Right renal cortex interstitium (tissue), 3 donors: Measurements from ENCODE around the gene GDPD5. TPM values are rescaled to one million over a fixed set of nuclear protein-coding genes. Genes with fewer than 3 reads are reported as not detected.

Source experiments
- DNase-seq, 3 donors: peaks; one replicate each; pipeline ENCODE4 v3.0.0-alpha.2; 2013; ENCODE audit warnings: low read depth in 3 of 3, low spot score in 2 of 3
- polyA plus RNA-seq, 3 donors: library from polyadenylated mRNA; unstranded; fragments of 120-200 nt; gene quantifications; one replicate each; pipeline ENCODE4 v1.2.1, GENCODE V29; 2013; ENCODE audit not compliant: insufficient read length in 3 of 3

Gene GDPD5
- polyA plus RNA-seq, 3 donors: 5.8 to 8.5 (median 6.9) TPM

DNA sequence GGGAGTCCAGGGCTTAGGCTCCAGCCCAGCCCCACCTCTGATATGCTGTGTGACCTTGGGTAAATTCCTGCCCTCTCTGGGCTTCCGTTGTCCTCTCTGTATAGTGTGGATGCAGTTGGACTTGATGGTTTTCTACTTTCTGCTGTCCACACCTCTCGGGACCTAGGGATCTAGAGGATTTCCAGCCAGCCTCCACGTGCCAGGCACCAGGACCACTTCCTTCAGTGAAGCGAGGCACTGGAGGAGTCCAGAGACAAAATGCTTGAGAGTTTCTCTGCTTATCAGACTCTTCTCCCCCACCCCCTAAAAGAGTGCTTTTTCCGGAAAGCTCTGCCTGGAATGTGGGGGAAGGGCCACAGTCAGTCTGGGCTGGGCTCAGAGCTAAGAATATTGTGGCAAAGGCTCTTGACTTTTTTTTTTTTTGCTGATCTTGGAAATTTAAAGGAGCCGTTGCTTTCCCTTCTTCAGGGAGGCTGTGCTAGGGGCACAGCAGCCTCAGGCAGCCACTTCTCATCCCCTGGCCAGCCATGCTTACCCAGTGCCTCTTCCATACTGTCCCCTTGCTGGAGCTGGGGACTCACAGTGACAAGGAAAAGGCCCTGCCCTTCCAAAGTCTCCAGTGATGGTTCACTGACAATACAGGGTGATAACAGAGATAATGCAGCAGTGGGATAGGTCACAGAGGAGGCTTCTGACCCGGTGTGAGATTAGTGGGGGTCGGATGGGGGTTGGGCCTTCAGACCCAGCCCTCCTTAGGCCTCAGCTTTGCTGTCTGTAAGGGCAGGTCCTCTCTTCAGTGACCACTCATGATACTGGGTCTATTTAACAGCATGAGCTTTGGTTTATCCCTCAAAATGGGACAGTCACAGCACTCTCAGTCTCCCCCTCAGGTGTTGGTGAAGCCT, 33.5 kb upstream of the GDPD5 start:
- no peak for DNase-seq

DNA sequence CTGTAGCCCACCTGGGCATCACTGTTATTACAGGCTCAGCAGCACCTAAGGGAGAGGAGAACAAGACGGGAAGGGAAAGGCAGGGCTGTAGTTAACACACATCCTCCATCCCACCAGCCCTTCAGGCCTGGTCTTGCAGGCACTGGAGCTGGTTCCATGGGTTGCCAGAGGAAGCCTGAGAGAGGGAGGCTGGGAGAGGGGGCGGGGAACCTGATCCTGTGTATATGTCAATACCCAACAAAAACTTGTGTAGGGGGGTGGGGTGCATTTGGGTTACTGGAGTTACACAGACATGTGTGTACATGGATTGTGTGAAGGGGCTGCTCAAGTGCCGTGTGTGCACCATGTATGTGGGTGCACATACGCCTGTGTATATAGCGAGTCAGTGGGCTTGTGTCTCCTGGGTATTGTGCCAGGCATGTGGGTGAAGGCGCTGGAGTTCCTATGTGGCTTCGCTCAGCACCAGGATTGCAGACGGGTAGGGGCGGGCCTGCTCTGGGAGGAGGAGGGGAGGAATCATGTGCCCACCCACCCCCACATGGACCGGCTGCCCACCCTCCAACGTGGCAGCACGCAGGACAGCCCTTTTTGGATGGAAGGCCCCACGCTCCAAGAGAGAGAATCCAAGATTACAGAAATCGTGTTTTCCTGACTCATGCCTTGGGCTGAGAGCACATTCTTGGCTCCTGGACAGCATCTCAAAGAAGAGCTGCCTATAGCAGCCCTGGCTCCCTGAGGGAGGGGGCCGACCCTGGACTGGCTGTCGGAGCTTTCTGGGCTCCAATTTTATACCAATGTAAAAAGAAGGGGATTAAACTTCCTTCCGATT, 32.1 kb upstream of the GDPD5 start:
- DNase-seq: no peak

GRCh38 chr11:75556275-75556674, 30.5 kb upstream of the GDPD5 start:
- DNase-seq: no peak

GRCh38 chr11:75555079-75555811, 29.5 kb upstream of the GDPD5 start:
- DNase-seq: no peak

- peak in 2 of 3 donors; percentile 86 for DNase-seq
Observed at GRCh38 chr11:75554258-75555022, 28.7 kb upstream of the GDPD5 start.

- DNase-seq: no peak
Observed at GRCh38 chr11:75553889-75554257, 28.1 kb upstream of the GDPD5 start.

GRCh38 chr11:75553182-75553581, 27.4 kb upstream of the GDPD5 start:
- no peak for DNase-seq

DNA sequence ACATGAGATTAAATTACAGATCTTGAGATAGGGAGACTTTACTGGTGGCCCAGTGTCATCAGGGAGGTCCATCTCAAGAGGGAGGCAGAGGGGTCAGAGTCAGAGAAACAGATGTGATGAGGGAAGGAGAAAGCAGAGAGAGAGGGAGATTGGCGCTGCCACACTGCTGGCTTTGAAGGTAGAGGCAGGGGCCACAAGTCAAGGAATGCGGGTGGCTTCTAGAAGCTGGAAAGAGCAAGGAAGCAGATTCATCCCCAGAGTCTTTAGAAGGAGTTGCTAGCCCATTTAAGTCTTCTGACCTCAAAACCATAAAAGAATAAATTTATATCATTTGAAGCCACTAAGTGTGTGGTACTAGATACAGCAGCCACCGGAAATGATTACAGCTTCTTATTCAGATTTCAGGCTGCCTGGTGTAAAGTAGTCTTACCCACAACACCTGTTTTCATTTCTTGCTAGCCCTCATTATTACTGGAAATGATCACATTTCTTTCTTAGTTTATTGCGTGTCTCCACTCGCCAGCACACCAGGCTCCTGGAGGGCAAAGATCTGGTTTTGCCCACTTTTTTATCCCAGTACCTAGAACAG, 23.7 kb upstream of the GDPD5 start:
- no peak for DNase-seq

GRCh38 chr11:75548595-75549272, 23.0 kb upstream of the GDPD5 start:
- DNase-seq: no peak

GRCh38 chr11:75547617-75548058, 21.9 kb upstream of the GDPD5 start:
- DNase-seq: peak in 1 of 3 donors; percentile 70

GRCh38 chr11:75547177-75547576, 21.4 kb upstream of the GDPD5 start:
- no peak for DNase-seq

DNA sequence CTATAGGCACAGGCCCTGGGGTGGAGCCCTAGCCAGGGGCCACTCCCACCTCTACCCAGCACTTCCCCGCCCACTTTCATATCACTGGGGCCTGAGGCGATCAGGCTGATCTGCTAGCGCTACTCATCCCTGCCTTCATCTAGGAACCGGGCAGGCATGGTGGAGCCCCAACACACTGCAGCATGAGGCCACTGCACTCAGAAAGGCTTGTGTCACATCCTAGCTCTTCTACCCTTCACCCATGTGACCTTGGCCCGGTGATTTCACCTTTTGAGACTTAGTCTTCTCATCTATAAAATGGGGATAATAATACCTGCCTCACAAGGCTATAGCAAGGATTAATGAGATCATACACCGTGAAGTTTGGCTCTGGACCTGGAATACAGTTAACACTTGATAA, 18.1 kb upstream of the GDPD5 start:
- no peak for DNase-seq

DNA sequence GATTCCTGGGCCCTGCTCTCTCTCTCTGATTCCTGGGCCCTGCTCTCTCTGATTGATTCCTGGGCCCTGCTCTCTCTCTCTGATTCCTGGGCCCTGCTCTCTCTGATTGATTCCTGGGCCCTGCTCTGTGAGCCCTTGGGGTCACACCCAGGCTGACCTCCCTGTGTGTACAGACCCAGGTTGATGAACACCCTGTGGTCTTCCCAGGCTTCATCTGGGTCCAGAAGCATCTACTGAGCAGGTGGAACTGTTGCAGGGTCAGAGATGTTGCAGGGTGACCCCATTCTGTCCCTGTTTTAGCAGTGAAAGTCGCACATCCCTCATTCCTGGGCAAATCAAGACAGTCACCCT, 16.3 kb upstream of the GDPD5 start:
- DNase-seq: no peak

DNA sequence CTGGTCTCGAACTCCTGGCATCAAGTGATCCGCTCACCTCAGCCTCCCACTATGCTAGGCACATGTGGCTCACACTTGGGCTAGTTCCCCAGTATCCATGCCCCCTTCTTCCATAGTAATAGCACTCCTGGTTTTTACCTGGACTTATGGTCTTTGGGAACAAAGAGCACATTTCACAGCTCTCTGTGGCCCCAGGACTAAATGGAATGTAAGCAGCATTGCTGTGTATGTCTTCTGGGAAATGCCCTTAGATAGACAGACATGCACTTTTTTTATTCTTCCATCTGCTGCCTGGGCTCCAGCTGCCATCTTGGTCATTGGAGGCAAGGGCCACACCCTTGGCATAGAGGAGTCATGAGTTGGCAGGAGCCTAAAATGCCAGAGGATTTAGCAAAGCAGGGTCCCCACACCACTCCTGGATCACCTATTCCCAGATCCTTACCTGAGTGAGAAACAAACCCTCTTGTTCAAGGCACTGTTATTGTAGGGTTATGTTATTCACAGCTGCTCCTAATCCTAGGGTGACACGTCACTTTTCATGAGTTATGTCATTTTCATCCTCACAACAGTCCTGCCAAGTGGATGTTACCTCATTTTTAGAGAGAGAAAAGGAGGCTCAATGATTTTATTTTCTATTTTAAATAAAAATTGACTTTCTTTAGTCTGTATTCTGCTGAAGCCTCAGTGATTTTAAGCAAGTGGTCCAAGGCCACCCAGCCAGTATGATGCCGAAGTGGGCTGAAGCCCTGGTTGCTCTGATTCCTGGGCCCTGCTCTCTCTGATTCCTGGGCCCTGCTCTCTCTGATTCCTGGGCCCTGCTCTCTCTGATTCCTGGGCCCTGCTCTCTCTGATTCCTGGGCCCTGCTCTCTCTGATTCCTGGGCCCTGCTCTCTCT, 15.7 kb upstream of the GDPD5 start:
- DNase-seq: no peak

- DNase-seq: no peak
Observed at GRCh38 chr11:75539459-75540334, 14.0 kb upstream of the GDPD5 start.

- no peak for DNase-seq
Observed at GRCh38 chr11:75538150-75538942, 12.6 kb upstream of the GDPD5 start.

- DNase-seq: no peak
Observed at GRCh38 chr11:75537740-75538139, 12.0 kb upstream of the GDPD5 start.
